SK-N-SH (cell line): ENCODE results near the gene OPA3.

Experiments
- CTCF ChIP-seq: fragments of 200-600 bp; sonication (generic); IDR thresholded peaks from 2 replicates; pipeline ENCODE4 v1.6.1; 2017; ENCODE audit warnings: antibody characterized with exemption, mild to moderate bottlenecking, moderate library complexity
- EP300 ChIP-seq, 2 experiments: IDR thresholded peaks; 2 replicates each; pipeline versions ENCODE4 v1.4.0 to v1.6.1; 2012; ENCODE audit warnings: borderline replicate concordance in 1 of 2, low read depth in 1 of 2, low read length in 1 of 2
- EZH2phosphoT487 ChIP-seq: fragments of 200-600 bp; sonication (generic); IDR thresholded peaks from 2 replicates; pipeline ENCODE4 v1.6.1; 2017; ENCODE audit warnings: low read depth, mixed run types, mild to moderate bottlenecking, antibody characterized with exemption, moderate library complexity, borderline replicate concordance
- GABPA ChIP-seq: IDR thresholded peaks from 2 replicates; pipeline ENCODE4 v1.4.0; 2012; ENCODE audit warnings: low read depth, mild to moderate bottlenecking
- JUND ChIP-seq: IDR thresholded peaks from 2 replicates; pipeline ENCODE4 v1.4.0; 2012
- POLR2AphosphoS5 ChIP-seq: IDR thresholded peaks from 2 replicates; pipeline ENCODE4 v1.6.1; 2012; ENCODE audit warnings: low read depth, low read length
- RAD21 ChIP-seq: IDR thresholded peaks from 2 replicates; pipeline ENCODE4 v1.6.1; 2012; ENCODE audit warnings: mild to moderate bottlenecking, low read length
- RFX5 ChIP-seq: IDR thresholded peaks from 2 replicates; pipeline ENCODE4 v1.6.1; 2012; ENCODE audit warnings: mild to moderate bottlenecking, improper control_type of control experiment, low read length
- SMC3 ChIP-seq: IDR thresholded peaks from 2 replicates; pipeline ENCODE4 v1.6.1; 2012; ENCODE audit warnings: low read depth, low read length, improper control_type of control experiment
- TAF1 ChIP-seq: IDR thresholded peaks from 2 replicates; pipeline ENCODE4 v1.6.1; 2012; ENCODE audit warnings: low read depth, mild to moderate bottlenecking, low read length, moderate library complexity, borderline replicate concordance
- YY1 ChIP-seq: IDR thresholded peaks from 2 replicates; pipeline ENCODE4 v1.4.0; 2012; ENCODE audit warnings: low read depth, mild to moderate bottlenecking
- ZBTB33 ChIP-seq: IDR thresholded peaks from 2 replicates; pipeline ENCODE4 v1.4.0; 2012; ENCODE audit warnings: low read depth, borderline replicate concordance
- TF ChIP-seq, protein P1 (sequence below): IDR thresholded peaks from 2 replicates; pipeline ENCODE4 v1.4.0; 2012; ENCODE audit warnings: low read depth

- TF ChIP-seq RAD21: no peak
- TF ChIP-seq ZBTB33: no peak
- no peak for TF ChIP-seq CTCF
- no peak for TF ChIP-seq POLR2AphosphoS5
- no peak for TF ChIP-seq JUND
- no peak for TF ChIP-seq EP300 (IDR thresholded peaks at IDR 0.05; ENCODE audit: borderline replicate concordance in 1 of 2, low read depth in 1 of 2, low read length in 1 of 2)
- TF ChIP-seq RFX5: no peak
- no peak for TF ChIP-seq EZH2phosphoT487
- TF ChIP-seq YY1: no peak
- TF ChIP-seq, protein P1, sequence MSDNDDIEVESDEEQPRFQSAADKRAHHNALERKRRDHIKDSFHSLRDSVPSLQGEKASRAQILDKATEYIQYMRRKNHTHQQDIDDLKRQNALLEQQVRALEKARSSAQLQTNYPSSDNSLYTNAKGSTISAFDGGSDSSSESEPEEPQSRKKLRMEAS: no peak
- TF ChIP-seq SMC3: no peak
- TF ChIP-seq TAF1: no peak
- TF ChIP-seq GABPA: no peak
Observed at GRCh38 chr19:45526971-45527370, 57.6 kb downstream of the OPA3 start.
